GM18511 (cell line): ENCODE data around the gene TTC9C.
"Not testable (repeated sequence)": the region's sequence is repeated elsewhere in the genome, so short reads cannot be mapped to it uniquely, and the experiment has no call there.

Source experiments
- ATAC-seq: cut with Tn5 transposase; IDR thresholded peaks from one replicate; pipeline ENCODE4 v1.9.1; 2021; ENCODE audit warnings: mild to moderate bottlenecking, moderate library complexity; ENCODE audit not compliant: unreplicated experiment

Gene TTC9C

DNA sequence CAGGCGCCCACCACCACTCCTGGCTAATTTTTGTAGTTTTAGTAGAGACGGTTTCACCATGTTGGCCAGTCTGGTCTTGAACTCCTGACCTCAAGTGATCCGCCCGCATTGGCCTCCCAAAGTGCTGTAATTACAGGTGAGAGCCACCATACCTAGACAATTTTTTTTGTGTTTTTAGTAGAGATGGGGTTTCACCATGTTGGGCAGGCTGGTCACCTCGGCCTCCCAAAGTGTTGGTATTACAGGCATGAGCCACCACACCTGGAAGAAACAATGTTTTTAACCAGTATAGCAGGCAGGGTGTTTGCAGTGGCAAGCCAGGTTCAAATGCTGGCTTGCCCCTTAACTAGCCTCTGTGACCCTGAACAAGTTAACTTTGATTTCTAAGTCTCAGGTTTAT lies 21.6 kb downstream of the TTC9C start:
- not testable (repeated sequence) for ATAC-seq

- ATAC-seq: no peak
These were observed 24.0 kb downstream of the TTC9C start for GRCh38 chr11:62752177-62752785.

DNA sequence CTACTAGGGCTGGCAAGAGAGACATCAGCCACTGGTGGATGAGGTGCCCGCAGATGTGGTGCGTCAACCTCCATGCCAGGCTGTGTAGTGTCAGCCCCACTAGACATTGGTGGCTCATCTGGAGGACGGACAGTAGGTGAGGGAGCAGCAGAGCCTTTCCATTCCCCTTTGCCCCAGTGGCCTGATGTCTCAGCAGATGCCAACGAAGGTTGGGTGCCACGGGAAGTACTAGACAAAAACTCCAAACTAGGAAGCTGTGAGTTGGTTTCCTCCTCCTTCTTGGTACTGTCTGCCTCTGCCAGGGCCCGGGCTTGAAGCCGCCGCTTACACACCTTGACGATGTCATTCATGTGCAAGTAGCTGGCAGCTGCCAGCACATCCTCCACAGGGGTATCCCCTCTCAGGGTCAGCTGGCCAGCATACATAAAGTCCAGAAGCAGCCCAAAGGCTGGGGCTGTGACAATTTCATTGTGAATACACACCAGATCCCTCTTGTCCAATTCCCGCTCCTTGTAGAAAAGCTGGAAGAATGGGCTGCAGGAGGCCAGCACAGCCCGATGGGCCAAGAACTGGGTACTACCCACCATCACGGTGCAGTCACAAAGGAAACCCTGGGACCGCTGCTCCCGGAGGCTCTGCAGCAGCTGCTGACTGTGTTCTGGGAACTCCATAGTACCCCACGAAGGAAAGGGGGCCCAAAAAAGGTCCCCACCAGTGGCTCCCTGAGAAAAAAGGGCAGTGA lies 24.9 kb downstream of the TTC9C start:
- no peak for ATAC-seq

DNA sequence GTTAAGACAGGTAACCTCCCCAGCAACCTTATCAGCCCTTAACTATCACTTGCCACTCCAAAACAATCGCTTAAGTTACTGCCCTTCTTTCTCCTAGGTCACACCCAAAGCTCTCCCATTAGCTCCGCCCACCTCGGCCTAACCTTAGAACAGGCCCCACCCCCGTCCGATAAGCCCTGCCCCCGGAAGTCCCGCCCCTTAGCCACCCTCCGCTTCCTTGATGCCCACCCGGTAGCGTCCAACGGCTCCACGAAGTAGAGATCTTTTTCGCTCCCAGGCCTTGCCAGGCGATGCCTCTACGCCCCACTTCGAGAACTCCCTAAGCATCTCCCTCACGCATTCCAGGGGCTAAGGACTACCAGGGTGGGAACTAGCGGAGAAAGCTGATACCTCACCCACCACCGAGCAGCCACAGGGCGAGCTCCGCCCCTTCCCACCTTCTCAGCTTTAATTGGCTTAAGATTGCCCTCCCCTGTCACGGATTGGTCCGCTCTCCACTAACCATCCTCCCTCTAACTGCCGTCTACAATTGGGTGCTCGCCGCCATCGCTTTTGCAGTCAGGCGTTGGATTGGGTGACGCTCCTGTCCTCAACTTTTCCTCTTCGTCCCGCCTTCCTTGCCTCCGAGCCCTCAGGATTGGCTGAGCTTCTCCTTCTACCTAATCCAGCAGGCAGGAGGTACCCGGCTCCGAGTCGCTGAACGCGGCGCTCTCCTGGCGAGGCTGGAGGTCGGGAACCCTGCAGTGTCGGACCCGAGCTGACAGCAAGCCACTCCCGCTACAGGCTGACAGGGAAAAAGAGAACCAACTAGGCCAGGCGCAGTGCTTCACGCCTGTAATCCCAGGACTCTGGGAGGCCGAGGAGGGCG lies 25.7 kb downstream of the TTC9C start, which contains the start of gene ZBTB3:
TSS of gene ZBTB3 (minus strand) at position 425 of the 868 bp plus-strand sequence. CDS start 496 bp downstream, outside the sequence.
- peak; percentile 96 for ATAC-seq

GRCh38 chr11:62755086-62755615 lies 26.9 kb downstream of the TTC9C start:
- no peak for ATAC-seq

DNA sequence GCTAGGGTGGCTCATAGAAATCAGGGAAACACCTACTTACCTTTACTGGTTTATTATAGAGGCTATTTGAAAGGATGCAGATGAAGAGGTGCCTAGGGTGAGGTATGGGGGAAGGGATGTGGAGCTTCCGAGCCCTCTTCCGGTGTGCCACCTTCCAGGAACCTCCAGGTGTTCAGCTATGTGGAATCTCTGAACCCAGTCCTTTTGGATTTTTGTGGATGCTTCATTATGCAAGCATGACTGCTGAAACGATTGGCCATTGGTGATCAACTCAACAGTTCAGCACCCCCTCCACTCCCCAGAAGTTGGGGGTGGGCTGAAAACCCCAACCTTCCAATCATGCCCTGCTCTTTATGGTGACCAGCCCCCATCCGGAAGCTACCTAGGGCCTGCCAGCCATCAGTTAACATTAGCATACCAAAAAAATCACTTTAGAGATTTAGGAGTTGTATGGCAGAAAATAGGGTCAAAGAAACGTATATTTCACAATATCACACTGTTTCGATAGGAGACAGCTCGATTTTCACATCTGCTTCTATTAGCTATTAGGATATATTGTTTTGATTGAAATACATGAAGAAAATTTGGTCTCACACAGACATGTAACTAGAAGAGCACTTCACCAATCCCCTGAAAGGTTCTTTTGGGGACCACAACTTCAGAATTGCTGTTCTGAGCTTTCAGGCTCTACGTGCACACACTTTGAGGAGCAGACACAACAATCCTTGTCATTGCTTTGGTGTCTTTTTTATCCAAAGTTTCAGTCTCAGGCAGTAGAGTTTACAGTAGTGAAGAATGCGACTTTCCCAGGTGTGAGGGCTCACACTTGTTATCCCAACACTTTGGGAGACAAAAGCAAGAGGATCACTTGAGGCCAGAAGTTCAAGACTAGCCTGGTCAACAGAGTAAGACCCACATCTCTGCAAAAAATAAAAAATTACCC lies 29.8 kb downstream of the TTC9C start:
- no peak for ATAC-seq

- ATAC-seq: not testable (repeated sequence)
These were observed 32.6 kb downstream of the TTC9C start for GRCh38 chr11:62760867-62761227.

- peak; percentile 9 for ATAC-seq
These were observed 42.5 kb downstream of the TTC9C start for GRCh38 chr11:62770778-62771143.

- peak; percentile 90 for ATAC-seq
These were observed 43.1 kb downstream of the TTC9C start, which contains the start of gene TAF6L for GRCh38 chr11:62771144-62772021. TAF6L (plus strand) TSS chr11:62771396; CDS start chr11:62775784, 4,388 bp downstream.

DNA sequence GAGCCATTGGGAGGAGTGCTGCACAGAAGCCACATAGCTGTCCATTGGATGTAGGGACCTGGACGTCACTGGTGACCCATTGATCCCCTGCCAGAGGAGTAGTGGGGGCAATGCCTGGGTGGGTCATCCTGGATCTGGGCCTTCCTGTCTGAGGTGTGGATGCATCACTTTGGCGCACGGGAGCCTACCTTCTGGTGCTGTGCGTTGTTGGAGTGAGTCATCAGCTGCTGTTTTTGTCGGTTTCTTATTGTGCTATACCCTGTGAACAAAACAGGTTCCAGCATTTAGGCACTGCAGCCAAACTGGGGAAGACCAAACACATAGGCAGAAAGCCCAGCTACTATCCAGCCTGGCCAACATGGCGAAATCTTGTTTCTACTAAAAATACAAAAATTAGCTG lies 46.1 kb downstream of the TTC9C start:
- no peak for ATAC-seq

- ATAC-seq: no peak
These were observed 47.4 kb downstream of the TTC9C start for GRCh38 chr11:62775646-62776045.

DNA sequence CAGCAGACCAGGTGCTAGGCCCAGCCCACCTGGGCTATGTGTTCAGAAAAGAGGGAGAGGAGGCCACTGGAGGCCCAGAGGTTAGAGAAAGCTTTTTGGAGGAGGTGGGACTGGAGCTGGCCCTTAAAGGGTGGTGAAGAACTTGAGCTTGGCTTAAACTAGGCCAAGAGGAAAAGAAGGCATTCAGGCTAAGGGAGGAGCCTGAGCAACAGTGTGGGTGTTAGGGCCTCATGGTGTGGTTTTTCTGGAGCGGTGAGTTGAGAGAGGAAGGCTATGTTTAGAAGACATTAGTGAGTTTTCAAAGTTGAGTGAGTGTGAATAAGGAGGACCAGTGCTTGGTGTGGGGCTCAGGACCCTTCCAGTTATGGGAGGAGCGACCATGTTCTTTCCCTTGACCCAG lies 49.1 kb downstream of the TTC9C start:
- no peak for ATAC-seq

- no peak for ATAC-seq
These were observed 50.2 kb downstream of the TTC9C start for GRCh38 chr11:62778441-62778840.

GRCh38 chr11:62782753-62783152 lies 54.5 kb downstream of the TTC9C start:
- ATAC-seq: no peak

GRCh38 chr11:62786318-62787004 lies 58.2 kb downstream of the TTC9C start:
- peak; percentile 72 for ATAC-seq

GRCh38 chr11:62787005-62787759 lies 58.9 kb downstream of the TTC9C start, which contains the start of gene TMEM179B:
TMEM179B (plus strand) TSS chr11:62787402; CDS start chr11:62787432, 30 bp downstream.
- peak; percentile 72 for ATAC-seq
